Liver (tissue), 3 donors: ENCODE measurements around the gene SPOP.
"Not testable (repeated sequence)": the region's sequence is repeated elsewhere in the genome, so short reads cannot be mapped to it uniquely, and the experiment has no call there.

Experiments
- EGR1 ChIP-seq, 2 donors: IDR thresholded peaks; 2 replicates each; pipeline ENCODE4 v1.6.1; 2016 to 2018; ENCODE audit warnings: antibody characterized with exemption in 2 of 2, low read depth in 2 of 2
- GABPA ChIP-seq, 2 donors: IDR thresholded peaks in 1 of 2; conservative IDR thresholded peaks in 1 of 2; 2 replicates each; pipeline ENCODE4 v1.6.1; 2016; ENCODE audit warnings: antibody characterized with exemption in 2 of 2, mild to moderate bottlenecking in 1 of 2, moderate library complexity in 1 of 2
- HNF4A ChIP-seq, 2 donors: conservative IDR thresholded peaks; 2 replicates each; pipeline ENCODE4 v1.6.1; 2016; ENCODE audit warnings: antibody characterized with exemption in 2 of 2, mild to moderate bottlenecking in 2 of 2
- JUND ChIP-seq, 2 donors: IDR thresholded peaks; 2 replicates each; pipeline ENCODE4 v1.6.1; 2016; ENCODE audit warnings: antibody characterized with exemption in 2 of 2
- NR2F2 ChIP-seq: IDR thresholded peaks from 2 replicates; pipeline ENCODE4 v1.6.1; 2016; ENCODE audit warnings: antibody characterized with exemption
- RAD21 ChIP-seq, 2 donors: IDR thresholded peaks; 2 replicates each; pipeline ENCODE4 v1.6.1; 2016; ENCODE audit warnings: antibody characterized with exemption in 2 of 2, mild to moderate bottlenecking in 2 of 2
- TAF1 ChIP-seq: conservative IDR thresholded peaks from 2 replicates; pipeline ENCODE4 v1.6.1; 2016; ENCODE audit warnings: antibody characterized with exemption, mild to moderate bottlenecking
- YY1 ChIP-seq: IDR thresholded peaks from 2 replicates; pipeline ENCODE4 v1.6.1; 2016; ENCODE audit warnings: antibody characterized with exemption, mild to moderate bottlenecking
- TF ChIP-seq, protein P1 (sequence below): fragments of 150-350 bp; IDR thresholded peaks from 2 replicates; pipeline ENCODE4 v1.5.1; 2017; ENCODE audit warnings: improper control_type of control experiment, low read depth, low read length; ENCODE audit not compliant: missing input control
- TF ChIP-seq, protein P2 (sequence below): IDR thresholded peaks from 2 replicates; pipeline ENCODE4 v1.6.1; 2016; ENCODE audit warnings: antibody characterized with exemption, mild to moderate bottlenecking
- TF ChIP-seq, protein P3 (sequence below): IDR thresholded peaks from 2 replicates; pipeline ENCODE4 v1.6.1; 2016; ENCODE audit warnings: antibody characterized with exemption
- TF ChIP-seq, protein P4 (sequence below): IDR thresholded peaks from 2 replicates; pipeline ENCODE4 v1.6.1; 2016; ENCODE audit warnings: antibody characterized with exemption
- TF ChIP-seq, protein P5 (sequence below): IDR thresholded peaks from 2 replicates; pipeline ENCODE4 v1.6.1; 2016; ENCODE audit warnings: antibody characterized with exemption
- donor health status: healthy.
- donor health status: healthy.

DNA sequence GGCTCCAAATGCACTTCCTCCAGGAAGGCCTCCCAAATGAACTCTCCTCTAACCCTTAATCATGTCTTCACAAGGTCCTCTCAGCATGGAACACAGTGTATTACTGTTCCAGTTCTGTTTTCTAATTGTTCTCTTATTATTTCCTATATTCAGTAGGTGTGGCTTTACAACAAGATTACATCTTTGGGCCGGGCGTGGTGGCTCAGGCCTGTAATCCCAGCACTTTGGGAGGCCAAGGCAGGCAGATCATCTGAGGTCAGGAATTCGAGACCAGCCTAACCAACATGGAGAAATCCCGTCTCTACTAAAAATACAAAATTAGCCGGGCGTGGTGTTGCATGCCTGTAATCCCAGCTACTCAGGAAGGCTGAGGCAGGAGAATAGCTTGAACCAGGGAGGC lies 4.2 kb downstream of the SPOP start:
- TF ChIP-seq, protein P1, sequence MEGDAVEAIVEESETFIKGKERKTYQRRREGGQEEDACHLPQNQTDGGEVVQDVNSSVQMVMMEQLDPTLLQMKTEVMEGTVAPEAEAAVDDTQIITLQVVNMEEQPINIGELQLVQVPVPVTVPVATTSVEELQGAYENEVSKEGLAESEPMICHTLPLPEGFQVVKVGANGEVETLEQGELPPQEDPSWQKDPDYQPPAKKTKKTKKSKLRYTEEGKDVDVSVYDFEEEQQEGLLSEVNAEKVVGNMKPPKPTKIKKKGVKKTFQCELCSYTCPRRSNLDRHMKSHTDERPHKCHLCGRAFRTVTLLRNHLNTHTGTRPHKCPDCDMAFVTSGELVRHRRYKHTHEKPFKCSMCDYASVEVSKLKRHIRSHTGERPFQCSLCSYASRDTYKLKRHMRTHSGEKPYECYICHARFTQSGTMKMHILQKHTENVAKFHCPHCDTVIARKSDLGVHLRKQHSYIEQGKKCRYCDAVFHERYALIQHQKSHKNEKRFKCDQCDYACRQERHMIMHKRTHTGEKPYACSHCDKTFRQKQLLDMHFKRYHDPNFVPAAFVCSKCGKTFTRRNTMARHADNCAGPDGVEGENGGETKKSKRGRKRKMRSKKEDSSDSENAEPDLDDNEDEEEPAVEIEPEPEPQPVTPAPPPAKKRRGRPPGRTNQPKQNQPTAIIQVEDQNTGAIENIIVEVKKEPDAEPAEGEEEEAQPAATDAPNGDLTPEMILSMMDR = not testable (repeated sequence)
- TF ChIP-seq, protein P2, sequence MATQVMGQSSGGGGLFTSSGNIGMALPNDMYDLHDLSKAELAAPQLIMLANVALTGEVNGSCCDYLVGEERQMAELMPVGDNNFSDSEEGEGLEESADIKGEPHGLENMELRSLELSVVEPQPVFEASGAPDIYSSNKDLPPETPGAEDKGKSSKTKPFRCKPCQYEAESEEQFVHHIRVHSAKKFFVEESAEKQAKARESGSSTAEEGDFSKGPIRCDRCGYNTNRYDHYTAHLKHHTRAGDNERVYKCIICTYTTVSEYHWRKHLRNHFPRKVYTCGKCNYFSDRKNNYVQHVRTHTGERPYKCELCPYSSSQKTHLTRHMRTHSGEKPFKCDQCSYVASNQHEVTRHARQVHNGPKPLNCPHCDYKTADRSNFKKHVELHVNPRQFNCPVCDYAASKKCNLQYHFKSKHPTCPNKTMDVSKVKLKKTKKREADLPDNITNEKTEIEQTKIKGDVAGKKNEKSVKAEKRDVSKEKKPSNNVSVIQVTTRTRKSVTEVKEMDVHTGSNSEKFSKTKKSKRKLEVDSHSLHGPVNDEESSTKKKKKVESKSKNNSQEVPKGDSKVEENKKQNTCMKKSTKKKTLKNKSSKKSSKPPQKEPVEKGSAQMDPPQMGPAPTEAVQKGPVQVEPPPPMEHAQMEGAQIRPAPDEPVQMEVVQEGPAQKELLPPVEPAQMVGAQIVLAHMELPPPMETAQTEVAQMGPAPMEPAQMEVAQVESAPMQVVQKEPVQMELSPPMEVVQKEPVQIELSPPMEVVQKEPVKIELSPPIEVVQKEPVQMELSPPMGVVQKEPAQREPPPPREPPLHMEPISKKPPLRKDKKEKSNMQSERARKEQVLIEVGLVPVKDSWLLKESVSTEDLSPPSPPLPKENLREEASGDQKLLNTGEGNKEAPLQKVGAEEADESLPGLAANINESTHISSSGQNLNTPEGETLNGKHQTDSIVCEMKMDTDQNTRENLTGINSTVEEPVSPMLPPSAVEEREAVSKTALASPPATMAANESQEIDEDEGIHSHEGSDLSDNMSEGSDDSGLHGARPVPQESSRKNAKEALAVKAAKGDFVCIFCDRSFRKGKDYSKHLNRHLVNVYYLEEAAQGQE = not testable (repeated sequence)
- TF ChIP-seq, protein P3, sequence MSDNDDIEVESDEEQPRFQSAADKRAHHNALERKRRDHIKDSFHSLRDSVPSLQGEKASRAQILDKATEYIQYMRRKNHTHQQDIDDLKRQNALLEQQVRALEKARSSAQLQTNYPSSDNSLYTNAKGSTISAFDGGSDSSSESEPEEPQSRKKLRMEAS = not testable (repeated sequence)
- TF ChIP-seq TAF1; EGR1 (IDR thresholded peaks at IDR 0.05; ENCODE audit: low read depth in 2 of 2); GABPA (IDR thresholded peaks at IDR 0.05 in 1 of 2, conservative IDR thresholded peaks at IDR 0.05 in 1 of 2); YY1; RAD21 (IDR thresholded peaks at IDR 0.05); JUND (IDR thresholded peaks at IDR 0.05); HNF4A (conservative IDR thresholded peaks at IDR 0.05); NR2F2: not testable (repeated sequence)
- TF ChIP-seq, protein P4, sequence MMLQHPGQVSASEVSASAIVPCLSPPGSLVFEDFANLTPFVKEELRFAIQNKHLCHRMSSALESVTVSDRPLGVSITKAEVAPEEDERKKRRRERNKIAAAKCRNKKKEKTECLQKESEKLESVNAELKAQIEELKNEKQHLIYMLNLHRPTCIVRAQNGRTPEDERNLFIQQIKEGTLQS = not testable (repeated sequence)
- TF ChIP-seq, protein P5, sequence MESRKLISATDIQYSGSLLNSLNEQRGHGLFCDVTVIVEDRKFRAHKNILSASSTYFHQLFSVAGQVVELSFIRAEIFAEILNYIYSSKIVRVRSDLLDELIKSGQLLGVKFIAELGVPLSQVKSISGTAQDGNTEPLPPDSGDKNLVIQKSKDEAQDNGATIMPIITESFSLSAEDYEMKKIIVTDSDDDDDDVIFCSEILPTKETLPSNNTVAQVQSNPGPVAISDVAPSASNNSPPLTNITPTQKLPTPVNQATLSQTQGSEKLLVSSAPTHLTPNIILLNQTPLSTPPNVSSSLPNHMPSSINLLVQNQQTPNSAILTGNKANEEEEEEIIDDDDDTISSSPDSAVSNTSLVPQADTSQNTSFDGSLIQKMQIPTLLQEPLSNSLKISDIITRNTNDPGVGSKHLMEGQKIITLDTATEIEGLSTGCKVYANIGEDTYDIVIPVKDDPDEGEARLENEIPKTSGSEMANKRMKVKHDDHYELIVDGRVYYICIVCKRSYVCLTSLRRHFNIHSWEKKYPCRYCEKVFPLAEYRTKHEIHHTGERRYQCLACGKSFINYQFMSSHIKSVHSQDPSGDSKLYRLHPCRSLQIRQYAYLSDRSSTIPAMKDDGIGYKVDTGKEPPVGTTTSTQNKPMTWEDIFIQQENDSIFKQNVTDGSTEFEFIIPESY = not testable (repeated sequence)
